Activated CD8-positive, alpha-beta memory T cell treated with anti-CD3 and anti-CD28 coated beads for 36 hours (primary cell): ENCODE results near the gene DGCR2. TPM values are rescaled to one million over a fixed set of nuclear protein-coding genes. Genes with fewer than 3 reads are reported as not detected.
"Not testable (repeated sequence)": the region's sequence is repeated elsewhere in the genome, so short reads cannot be mapped to it uniquely, and the experiment has no call there.

ENCODE experiments used
- CTCF ChIA-PET: fragments of 350-600 bp; sonication (Branson Sonifier 250); formaldehyde crosslinking; loops from one replicate; lab custom pipeline; 2021; ENCODE audit warnings: antibody characterized with exemption; lab: Charles Lee
- POLR2A ChIA-PET: fragments of 350-600 bp; sonication (Branson Sonifier 250); formaldehyde crosslinking; loops from one replicate; lab custom pipeline; 2021; ENCODE audit warnings: antibody characterized with exemption; lab: Charles Lee
- total RNA-seq, 2 experiments: library from RNA; stranded (reverse); gene quantifications; one replicate each; pipeline ENCODE4 v1.2.3, GENCODE V29; 2021

DGCR2 gene
- total RNA-seq, 2 experiments from 2014 or later: 23.7 to 25.0 TPM

GRCh38 chr22:19029113-19030103, 92.8 kb downstream of the DGCR2 start:
- POLR2A ChIA-PET, CTCF ChIA-PET: not testable (repeated sequence)

GRCh38 chr22:19028060-19028455, 94.2 kb downstream of the DGCR2 start:
- CTCF ChIA-PET, POLR2A ChIA-PET: not testable (repeated sequence)

- POLR2A ChIA-PET, CTCF ChIA-PET: not testable (repeated sequence)
Measured at GRCh38 chr22:19027371-19028059, 94.7 kb downstream of the DGCR2 start.

DNA sequence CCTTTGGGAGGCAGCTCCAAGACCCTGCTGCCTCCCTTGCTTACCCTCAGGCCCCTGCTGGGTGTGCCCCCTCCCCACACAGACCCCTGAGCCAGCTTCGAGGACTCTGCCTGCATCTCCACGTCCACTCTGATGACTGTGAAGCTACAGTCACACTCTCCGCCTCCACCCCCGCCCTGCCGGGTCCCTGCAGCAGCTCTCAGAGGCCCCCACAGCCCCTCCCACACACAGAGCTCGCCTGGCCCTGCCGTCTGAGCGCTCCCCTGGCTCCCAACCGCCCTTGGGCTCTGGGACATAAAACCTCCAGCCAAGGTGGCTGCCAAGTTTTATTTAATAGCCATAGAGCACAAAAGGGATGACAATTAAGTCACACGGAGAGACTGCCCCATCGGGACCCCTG, 96.1 kb downstream of the DGCR2 start:
- CTCF ChIA-PET, POLR2A ChIA-PET: not testable (repeated sequence)

DNA sequence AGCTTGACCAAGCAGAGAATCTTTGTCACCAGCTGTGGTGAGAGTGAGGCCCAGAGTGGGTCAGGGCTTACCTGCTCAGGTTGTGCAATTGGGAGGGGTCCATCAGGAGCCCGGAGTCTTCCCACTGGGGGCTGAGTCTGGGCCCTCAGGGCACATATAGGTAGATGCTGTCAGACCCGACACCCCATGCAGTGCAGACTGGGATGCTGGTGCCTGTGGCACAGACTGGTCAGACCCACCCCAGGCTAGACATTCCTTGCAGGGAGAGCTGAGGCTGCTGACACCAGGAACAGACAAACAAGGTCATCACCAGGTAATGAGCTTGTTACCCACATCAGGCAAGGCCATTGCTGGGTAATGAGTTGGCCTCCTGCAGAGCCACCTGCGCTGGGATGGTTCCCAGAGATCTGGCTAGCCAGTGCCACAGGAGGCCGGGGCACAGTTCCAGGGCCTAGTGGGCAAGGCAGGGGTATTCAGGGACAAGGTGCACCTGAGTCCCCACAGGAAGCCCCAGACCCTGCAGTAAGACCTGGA, 97.2 kb downstream of the DGCR2 start:
- CTCF ChIA-PET, POLR2A ChIA-PET: not testable (repeated sequence)

DNA sequence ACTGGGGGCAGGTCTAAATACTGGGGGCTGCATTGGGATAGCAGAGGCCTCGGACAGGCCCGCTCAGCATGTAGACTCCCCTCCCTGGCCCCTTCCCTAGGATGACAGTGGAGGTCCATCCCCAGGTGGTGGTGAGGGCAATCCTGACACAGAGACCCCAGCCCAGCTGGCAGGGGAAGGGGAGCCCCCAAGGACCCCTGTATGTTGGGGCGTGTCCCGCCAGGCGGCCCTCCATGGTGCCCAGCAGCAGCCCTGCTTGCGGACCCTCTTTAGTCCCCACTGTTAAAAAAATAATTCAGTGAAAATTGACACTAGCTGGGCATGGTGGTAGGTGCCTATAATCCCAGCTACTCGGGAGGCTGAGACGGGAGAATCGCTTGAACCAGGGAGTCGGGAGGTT, 98.3 kb downstream of the DGCR2 start:
- CTCF ChIA-PET, POLR2A ChIA-PET: not testable (repeated sequence)

- ChIA-PET POLR2A (no interaction called here), CTCF (interaction anchor here (0.6 kb wide), 1 partner anchor 93 kb away, joined by 3 read pairs; no protein-coding TSS in a partner anchor)
Measured at GRCh38 chr22:19022755-19023154, 99.5 kb downstream of the DGCR2 start.

DNA sequence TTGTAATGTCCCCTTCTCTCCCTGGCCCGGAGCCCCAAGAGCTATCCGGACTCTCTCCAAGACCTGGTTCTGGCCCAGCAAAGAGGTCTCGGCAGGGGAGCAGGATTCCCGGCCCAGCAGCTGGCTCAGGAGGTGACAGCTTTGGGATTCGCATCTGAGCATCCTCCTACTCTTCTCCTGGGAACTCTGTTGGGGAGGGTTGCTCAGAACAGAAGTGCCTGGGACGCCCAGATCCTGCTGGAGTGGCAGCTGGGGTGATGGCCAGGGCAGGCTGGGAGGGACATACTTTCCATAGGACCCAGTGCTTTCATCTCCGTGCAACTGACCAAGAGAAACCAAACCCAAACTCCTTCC, 102.6 kb downstream of the DGCR2 start:
- CTCF ChIA-PET: no interaction called here
- POLR2A ChIA-PET: no interaction called here

GRCh38 chr22:19019029-19019678, 103.1 kb downstream of the DGCR2 start:
- POLR2A ChIA-PET: no interaction called here
- CTCF ChIA-PET: no interaction called here

GRCh38 chr22:19018256-19018655, 104.0 kb downstream of the DGCR2 start:
- ChIA-PET POLR2A (no interaction called here), CTCF (no interaction called here)

- ChIA-PET POLR2A (no interaction called here), CTCF (no interaction called here)
Measured at GRCh38 chr22:19016081-19016766, 106.0 kb downstream of the DGCR2 start.

GRCh38 chr22:19014886-19015285, 107.3 kb downstream of the DGCR2 start:
- ChIA-PET CTCF (no interaction called here), POLR2A (no interaction called here)

DNA sequence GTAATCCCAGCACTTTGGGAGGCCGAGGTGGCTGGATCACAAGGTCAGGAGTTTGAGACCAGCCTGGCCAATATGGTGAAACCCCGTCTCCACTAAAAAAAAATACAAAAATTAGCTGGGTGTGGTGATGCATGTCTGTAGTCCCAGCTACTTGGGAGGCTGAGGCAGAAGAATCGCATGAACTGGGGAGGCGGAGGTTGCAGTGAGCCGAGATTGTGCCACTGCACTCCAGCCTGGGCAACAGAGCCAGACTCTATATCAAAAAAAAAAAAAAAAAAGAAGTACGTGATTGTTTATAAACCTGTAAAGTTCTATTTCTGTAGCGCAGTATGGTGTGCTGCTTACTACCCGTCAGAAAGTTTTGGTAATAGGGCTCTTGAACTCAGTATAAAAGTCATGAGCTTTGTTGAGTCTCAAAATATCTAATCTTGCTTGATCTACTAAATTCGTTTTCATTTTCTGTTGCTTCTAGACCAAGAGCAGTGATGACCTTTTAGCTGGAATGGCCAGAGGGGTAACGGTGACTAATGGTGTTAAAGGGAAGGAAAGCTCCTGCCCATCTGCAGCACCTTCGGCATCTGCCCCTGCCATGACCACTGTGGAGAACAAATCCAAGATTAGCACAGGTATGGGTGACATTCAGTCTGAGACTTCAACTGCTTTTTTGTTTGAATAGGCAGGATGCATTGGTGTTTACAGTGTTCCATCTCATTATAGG, 108.2 kb downstream of the DGCR2 start:
- POLR2A ChIA-PET: not testable (repeated sequence)

DNA sequence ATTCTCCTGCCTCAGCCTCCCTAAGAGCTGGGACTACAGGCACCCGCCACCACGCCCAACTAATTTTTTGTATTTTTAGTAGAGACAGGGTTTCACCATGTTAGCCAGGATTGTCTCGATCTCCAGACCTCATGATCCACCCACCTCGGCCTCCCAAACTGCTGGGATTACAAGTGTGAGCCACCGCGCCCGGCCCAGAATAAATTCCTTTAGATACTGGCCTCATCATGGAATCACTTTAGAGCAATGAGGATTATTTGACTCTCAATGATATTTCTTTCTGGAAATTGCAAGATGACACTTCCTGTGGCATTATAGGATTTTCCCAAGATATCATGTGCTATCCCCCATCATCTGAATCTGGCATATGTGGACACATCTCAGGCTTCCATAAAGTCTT, 108.8 kb downstream of the DGCR2 start:
- POLR2A ChIA-PET, CTCF ChIA-PET: not testable (repeated sequence)

More for the DNA sequence above, 108.2 kb downstream of the DGCR2 start:
- CTCF ChIA-PET: not testable (repeated sequence)

- POLR2A ChIA-PET: no interaction called here
Measured at GRCh38 chr22:19012308-19012986, 109.8 kb downstream of the DGCR2 start.

DNA sequence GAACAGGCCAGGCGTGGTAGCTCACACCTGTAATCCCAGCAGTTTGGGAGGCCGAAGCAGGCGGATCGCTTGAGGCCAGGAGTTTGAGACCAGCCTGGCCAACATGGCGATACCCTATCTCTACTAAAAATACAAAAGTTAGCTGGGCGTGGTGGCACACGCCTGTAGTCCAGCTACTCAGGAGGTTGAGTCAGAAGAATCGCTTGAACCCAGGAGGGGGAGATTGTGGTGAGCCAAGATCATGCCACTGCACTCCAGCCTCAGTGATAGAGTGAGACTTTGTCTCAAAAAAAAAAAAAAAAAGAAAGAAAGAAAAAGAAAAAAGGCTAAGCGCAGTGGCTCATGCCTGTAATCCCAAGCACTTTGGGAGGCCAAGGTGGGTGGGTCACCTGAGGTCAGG, 110.6 kb downstream of the DGCR2 start:
- POLR2A ChIA-PET, CTCF ChIA-PET: not testable (repeated sequence)

More at GRCh38 chr22:19012308-19012986, 109.8 kb downstream of the DGCR2 start:
- CTCF ChIA-PET: no interaction called here

DNA sequence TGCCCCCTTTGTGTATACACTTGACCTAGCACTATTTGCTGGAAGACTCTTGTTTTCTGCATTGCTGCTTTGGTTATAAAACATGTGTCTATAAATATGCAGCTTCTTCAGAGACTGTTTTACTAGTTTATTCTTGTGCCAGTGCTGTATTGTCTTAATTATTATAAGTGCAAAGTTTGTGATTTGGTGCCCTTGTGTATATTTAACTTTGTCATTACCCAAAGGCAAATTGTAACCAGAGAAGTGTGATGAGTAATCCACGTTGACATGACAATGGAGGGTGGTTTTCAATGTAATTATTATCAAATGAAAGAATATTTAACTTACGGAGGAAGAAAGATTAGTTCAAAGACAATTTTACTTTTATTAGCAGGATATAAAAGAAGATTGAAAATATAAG, 111.1 kb downstream of the DGCR2 start:
- ChIA-PET CTCF (no interaction called here), POLR2A (no interaction called here)

DNA sequence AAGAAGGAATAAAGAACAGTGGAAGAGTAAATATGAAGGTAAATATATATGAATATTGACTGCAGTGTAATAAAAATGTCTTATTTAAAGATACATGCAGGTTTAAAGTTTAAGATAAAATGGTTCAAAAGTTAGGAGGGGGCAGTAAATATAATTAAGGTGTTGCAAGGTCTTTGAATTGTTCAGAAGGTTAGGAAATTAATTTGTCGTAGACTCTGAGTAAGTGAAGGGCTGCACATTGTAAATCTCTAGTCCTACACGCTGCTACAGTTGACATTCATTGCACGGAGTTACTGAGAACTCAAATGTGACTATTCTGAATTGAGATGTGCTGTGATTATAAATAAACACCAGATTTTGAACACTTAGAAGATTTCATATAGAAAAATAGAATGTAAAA, 116.3 kb downstream of the DGCR2 start:
- POLR2A ChIA-PET: no interaction called here
- CTCF ChIA-PET: no interaction called here
